ENCODE measurements around the gene LIFR.
"Not testable (repeated sequence)": the region's sequence is repeated elsewhere in the genome, so short reads cannot be mapped to it uniquely, and the experiment has no call there.

LIFR gene

DNA sequence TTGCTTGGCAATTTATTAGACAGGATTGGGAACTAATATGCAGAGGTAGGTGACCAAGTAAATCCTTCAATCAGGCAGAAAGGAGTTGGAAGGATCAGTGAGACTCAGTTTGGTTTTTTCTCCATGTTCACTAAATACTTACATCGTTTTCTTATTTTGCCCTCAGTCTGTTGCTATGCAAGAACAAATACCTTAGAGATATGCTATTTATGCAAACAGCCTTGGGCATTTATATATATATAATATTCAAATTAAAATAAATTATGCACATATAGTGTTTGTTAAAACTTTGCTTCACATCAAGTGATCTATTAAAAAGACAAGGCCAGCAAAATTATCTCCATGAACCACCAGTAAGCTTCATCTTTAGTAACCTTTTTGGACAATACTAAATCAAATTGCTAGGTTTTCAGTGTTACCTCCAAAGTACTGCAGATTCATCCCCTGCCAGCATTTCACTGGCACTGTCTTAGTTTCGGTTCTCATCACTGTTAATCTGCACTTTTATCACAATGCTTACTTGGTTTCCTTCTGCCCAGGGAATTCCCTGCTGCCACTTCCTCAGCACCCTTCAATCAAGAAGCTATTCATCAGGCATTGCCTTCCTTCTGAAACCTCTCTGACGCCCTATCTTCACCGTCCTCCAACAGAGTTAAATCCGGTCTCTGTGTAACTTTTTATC is 26.0 kb upstream of the LIFR start:
- DNase-seq, result no peak

- DNase-seq, result no peak
These were observed 25.2 kb upstream of the LIFR start for GRCh38 chr5:38581597-38581996.

GRCh38 chr5:38579105-38579504 is 22.7 kb upstream of the LIFR start:
- no peak for DNase-seq

DNA sequence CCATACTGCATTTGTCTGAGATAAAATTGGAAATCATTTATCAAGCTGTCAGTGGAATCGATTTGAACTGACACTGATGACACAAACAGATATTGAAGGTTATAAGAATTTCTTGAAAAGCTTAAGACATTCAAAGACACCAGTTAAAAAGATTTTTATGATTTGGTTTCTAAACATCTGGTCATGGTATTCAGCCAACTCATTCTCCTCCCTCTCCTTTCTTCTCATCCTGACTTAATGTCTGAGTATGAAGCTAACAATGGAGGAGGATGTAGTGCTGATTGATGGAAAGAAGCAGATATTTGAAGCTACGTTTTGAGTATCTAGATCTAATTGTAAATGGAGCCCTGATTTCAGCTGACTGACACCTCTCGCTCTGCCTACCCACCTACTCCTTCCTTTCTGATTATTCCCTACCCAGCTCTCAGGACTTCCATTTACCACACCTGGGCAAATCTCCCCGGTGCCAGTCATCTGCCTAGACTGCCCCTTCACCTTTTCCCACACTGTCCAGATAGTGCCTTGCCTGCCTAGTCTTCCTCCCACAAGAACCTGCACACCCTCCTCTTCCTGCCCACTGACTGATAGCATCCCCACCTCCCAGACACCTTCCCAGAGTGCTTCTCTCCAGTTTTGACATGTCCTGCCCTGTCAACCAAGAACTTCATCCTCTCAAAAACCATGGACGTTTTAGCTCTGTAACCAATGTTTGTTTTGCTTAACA is 20.7 kb upstream of the LIFR start:
- DNase-seq, result no peak

GRCh38 chr5:38576442-38576841 is 20.0 kb upstream of the LIFR start:
- DNase-seq, result no peak

- DNase-seq, result no peak
These were observed 19.0 kb upstream of the LIFR start for GRCh38 chr5:38575476-38575875.

GRCh38 chr5:38574009-38574408 is 17.6 kb upstream of the LIFR start:
- no peak for DNase-seq

DNA sequence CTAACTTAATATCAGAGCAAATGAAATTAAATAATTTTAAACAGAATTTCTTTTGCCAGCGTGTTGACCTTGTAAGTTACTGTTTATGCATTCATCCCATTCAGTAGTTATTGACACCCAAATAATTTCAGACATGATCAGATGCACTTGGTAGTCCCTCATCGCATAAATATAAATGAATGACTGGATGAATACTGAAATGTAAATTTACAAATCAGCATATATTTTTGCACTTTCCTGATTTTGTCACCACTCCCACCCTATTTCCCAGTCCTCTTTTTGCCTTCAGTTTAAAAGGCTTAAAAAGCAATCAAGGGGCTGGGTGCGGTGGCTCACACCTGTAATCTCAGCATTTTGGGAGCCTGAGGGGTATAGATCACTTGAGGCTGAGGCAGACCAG is 17.1 kb upstream of the LIFR start:
- DNase-seq, result no peak

DNA sequence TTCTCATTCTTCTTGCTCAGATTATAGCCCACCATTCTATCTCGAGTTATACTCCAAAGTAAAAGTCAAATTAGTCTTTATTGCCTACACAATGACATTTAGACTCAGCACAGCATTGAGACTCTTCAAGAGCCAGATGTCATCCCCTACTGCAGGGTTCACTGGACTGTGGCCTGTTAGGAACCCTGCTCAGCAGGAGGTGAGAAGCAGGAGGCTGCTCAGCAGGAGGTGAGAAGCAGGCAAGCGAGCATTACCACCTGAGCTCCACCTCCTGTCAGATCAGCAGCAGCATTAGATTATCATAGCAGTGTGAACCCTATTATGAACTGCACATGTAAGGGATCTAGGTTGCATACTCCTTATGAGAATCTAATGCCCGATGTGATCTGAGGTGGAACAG is 12.7 kb upstream of the LIFR start:
- no peak for DNase-seq

GRCh38 chr5:38567306-38567705 is 10.9 kb upstream of the LIFR start:
- not testable (repeated sequence) for DNase-seq

DNA sequence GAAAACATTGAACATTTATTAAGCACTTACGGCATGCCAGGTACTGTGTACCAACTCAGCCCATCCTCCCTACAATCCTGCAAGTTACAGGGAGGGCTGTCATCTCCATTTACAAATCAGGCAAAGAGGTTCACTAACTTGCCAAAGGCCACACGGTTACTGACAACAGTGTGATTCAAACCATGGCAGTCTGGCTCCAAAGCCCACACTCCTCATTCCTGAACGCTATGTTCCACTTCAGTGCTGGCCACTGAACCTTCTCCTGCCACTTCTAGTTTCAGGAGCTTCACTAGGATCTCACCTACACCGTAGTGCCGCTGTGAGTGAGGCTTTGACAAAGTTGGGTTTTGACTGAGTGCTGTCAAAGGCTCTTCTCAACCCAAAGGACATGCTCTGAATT is 7.2 kb upstream of the LIFR start:
- no peak for DNase-seq

DNA sequence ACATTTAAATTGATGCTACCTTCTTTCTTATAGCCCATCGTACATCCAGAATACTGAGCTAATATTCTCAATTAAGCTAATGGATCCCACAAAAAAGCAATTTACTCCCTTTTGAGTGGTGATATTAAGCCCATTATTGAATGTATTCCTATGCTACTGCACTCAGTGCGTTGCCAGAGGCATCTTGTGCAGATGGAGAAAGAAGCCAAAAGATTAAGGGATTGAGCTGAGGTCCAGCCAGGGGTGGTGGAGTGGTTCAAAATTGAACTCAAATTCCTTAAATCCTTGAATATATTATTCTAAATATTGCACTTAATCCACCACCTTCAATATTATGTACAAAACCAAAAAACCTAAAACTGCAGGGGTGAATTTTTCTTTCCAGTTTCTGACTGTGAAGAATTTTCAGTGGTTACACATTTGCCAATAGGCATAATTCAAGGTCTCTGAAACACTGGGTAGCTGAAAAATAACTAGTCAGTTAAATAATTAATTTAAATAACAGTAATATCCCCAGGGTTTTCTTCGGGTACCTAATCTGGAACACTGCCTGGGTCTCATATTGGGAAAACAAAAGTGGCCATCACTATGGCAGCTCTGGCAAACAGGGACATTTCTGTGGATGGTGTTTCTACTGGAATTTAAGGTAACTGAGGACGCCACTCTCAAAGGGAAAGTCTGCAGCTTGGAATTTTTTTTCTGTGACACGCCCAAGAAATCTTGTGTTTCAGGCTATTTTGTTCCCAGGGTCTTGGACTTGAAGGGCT is 6.2 kb upstream of the LIFR start:
- no peak for DNase-seq

DNA sequence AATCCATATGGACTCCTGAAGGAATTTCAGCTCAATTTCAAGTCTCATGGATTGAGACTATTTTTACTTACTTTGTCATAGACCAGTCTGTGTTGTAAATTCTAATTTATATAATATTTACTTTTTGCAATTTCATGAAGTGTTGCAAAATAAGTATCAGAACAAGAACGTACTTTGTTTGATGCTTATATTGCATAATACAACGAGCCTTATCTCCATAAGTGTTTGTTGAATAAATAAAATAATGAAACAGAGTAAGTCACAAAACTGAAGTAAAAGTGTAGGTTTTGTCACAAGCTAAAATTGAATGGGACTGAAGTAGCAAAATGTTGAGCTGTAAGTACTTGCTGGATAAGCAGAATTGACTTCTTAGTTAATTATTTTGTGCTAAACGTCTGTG is 3.0 kb upstream of the LIFR start:
- no peak for DNase-seq

GRCh38 chr5:38557792-38558191 is 1.3 kb upstream of the LIFR start:
- DNase-seq, result no peak

DNA sequence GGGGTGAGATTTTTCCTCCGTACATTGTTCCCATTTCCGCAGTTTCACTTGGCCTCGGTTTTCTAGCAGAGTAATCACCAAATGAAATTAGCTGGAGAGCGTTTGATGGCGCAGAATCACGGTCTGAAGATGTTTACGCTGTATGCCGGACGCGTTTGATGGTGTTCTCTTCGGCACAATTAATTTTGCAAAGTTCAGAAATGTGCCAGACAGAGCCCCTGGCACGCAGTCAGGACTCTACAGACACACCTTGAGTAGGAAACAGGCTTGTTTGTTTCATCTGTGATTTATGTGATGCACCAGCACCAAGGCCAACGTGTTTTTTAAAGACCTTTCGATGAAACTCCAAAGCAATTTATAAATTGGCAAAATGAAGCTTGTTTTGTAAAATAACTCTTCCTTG is 863 bp upstream of the LIFR start:
- DNase-seq, result peak; percentile 3

DNA sequence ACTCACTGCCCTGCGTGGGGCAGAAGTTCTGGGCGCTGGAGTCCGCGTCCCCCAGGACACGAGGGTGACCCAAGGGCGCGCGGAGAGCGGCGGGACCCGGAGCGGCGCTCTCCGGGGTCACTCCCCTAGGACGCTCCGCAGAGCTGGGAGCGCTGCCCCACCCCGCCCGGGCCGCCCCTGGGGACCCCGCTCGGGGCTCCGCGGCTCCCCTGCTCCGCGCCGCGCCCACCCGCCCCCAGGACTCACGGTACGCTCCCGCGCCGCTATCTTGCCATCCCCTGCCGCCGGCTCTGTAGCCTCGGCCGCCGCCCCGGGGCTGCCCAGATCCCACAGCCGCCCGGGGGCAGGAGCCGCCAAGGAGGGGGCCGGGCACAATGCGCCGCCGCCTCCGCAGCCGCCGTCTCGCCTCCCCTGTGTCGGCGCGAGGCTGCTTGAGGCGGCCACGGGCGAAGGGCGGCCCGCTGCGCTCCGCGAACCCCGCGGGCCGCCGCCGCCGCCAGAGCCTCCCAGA is 303 bp downstream of the LIFR start:
- peak; percentile 18 for DNase-seq

- no peak for DNase-seq
These were observed 925 bp downstream of the LIFR start for GRCh38 chr5:38555354-38556087.

- DNase-seq, result no peak
These were observed 1.6 kb downstream of the LIFR start for GRCh38 chr5:38554861-38555260.

DNA sequence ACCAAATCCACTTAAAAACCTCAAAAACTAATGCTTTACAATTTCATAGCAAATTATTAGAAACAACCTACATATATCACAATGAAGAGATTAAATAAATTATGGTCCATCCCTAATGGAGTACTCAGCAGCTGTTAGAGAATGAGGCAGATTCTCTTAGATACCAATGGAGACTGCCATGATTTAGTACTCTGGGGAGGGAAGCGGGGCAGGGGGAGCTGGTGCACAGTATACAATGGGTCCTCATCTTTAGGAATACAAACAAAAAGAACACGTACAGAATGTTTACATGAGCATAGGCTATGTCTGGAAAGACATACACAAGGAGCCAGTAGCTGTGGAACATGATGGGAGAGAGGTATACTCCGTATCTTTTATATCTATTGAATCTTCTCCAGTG is 2.0 kb downstream of the LIFR start:
- DNase-seq, result no peak

GRCh38 chr5:38553001-38553521 is 3.4 kb downstream of the LIFR start:
- DNase-seq, result no peak

GRCh38 chr5:38551030-38552017 is 5.1 kb downstream of the LIFR start:
- DNase-seq, result peak; percentile 50

All from hematopoietic multipotent progenitor cell treated with erythropoietin and hydrocortisone succinate and interleukin-3 and kit ligand, for 6 days (in vitro differentiated cells).